Right lobe of liver (tissue), 6 donors: ENCODE data around the gene FARS2. TPM values are rescaled to one million over a fixed set of nuclear protein-coding genes. Genes with fewer than 3 reads are reported as not detected.

Experiments
- ATAC-seq, 4 donors: fragments of 200-7000 bp; cut with Tn5 transposase; one replicate each; pipeline ENCODE4 v1.9.1; 2020; ENCODE audit warnings: mild to moderate bottlenecking in 4 of 4, moderate library complexity in 4 of 4
- DNase-seq, 3 donors: peaks; one replicate each; pipeline ENCODE4 v3.0.0-alpha.2; 2020
- H3K27ac ChIP-seq, 3 donors: fragments of 200-600 bp; one replicate each; pipeline ENCODE4 v1.8.0; 2022
- H3K27me3 ChIP-seq, 2 donors: fragments of 200-600 bp; one replicate each; pipeline ENCODE4 v1.8.0; 2022
- H3K36me3 ChIP-seq, 4 donors: fragments of 200-600 bp; sonication (generic) in 1 of 4; one replicate each; pipeline versions ENCODE4 v1.5.1 to v1.8.0; 2017 to 2022; ENCODE audit warnings: control low read depth in 1 of 4
- H3K4me1 ChIP-seq, 4 donors: fragments of 200-600 bp; sonication (generic) in 1 of 4; one replicate each; pipeline versions ENCODE4 v1.5.1 to v1.8.0; 2017 to 2022; ENCODE audit warnings: control low read depth in 1 of 4
- H3K4me3 ChIP-seq, 3 donors: fragments of 200-600 bp; one replicate each; pipeline ENCODE4 v1.8.0; 2022
- H3K9me3 ChIP-seq, 4 donors: fragments of 200-600 bp; sonication (generic) in 1 of 4; one replicate each; pipeline versions ENCODE4 v1.5.1 to v1.8.0; 2017 to 2022; ENCODE audit warnings: control low read depth in 1 of 4
- CTCF ChIP-seq, 4 donors: fragments of 200-600 bp in 3 of 4; fragments of 450-650 bp in 1 of 4; IDR thresholded peaks; one replicate each; pipeline versions ENCODE4 v1.5.1 to v1.8.0; 2016 to 2022; ENCODE audit warnings: antibody characterized with exemption in 4 of 4, mild to moderate bottlenecking in 2 of 4
- POLR2A ChIP-seq: fragments of 450-650 bp; IDR thresholded peaks from one replicate; pipeline ENCODE4 v1.6.1; 2017; ENCODE audit warnings: antibody characterized with exemption, mild to moderate bottlenecking
- whole genome bisulfite sequencing: methylation state at CpG from one replicate; pipeline ENCODE4 v1.1.6; 2018; ENCODE audit warnings: low coverage, low lambda C conversion rate; ENCODE audit not compliant: insufficient coverage; ENCODE audit errors: missing lambda C conversion rate; 5-methylcytosine and 5-hydroxymethylcytosine counted together
- intact Hi-C, 2 donors: fragments of 100-400 bp; cut with DNase I; formaldehyde crosslinking; loops; one replicate each; pipeline versions ENCODE4 v1.11.2 to v1.14.1; 2022
- total RNA-seq, 6 experiments: library from RNA; depleted of rRNA in 2 of 6; stranded (reverse); fragments of >200 nt in 2 of 6; fragmentation: NEBNext Ultra II Directional in 3 of 6; extraction: Animal tissue kit (Norgen Biotek cat#: 25700) in 3 of 6; gene quantifications; one replicate each; pipeline versions ENCODE4 v1.1.0 to v1.2.4, GENCODE V29; 2016 to 2023
- donor health status: DM: no; HTN: yes; CAD: no.
- donor health status: DM: no; HTN: no; CAD: no.
- donor health status: DM: no; HTN: no; CAD: no.
- donor health status: DM: no; HTN: yes; CAD: no.
- donor health status: DM: no; HTN: yes; CAD: no.

The FARS2 gene
- total RNA-seq, 6 experiments from 2014 or later = 7.2 to 12.9 (median 11.7) TPM

- ATAC-seq (no peak), DNase-seq (no peak)
- Histone ChIP-seq H3K36me3 (no peaks in the 10 kb centered on the region), H3K4me3 (no peak overlapping the region), H3K27ac (no peak overlapping the region), H3K27me3 (no peaks in the 10 kb centered on the region), H3K4me1 (peaks cover 0 to 8% (median 3%) of the 10 kb centered on the region in 4 donors), H3K9me3 (no peaks in the 10 kb centered on the region)
- WGBS = 76% methylated on average over 2 of the region's 2 CpGs
- TF ChIP-seq CTCF (IDR thresholded peaks at IDR 0.05) = no peak
- no peak for TF ChIP-seq POLR2A
- intact Hi-C loops = no loop called here
Measured at GRCh38 chr6:5442319-5442718, 181.0 kb downstream of the FARS2 start.

- Histone ChIP-seq H3K36me3 (no peaks in the 10 kb centered on the region), H3K27me3 (no peaks in the 10 kb centered on the region), H3K4me3 (no peak overlapping the region), H3K9me3 (no peaks in the 10 kb centered on the region), H3K27ac (no peak overlapping the region), H3K4me1 (peaks cover 0 to 8% (median 3%) of the 10 kb centered on the region in 4 donors)
- DNase-seq (no peak), ATAC-seq (no peak)
- intact Hi-C loops = no loop called here
- TF ChIP-seq POLR2A = no peak
- no peak for TF ChIP-seq CTCF (IDR thresholded peaks at IDR 0.05)
- 69% methylated on average over 2 of the region's 2 CpGs for WGBS
Measured at GRCh38 chr6:5442916-5443315, 181.6 kb downstream of the FARS2 start.

GRCh38 chr6:5443491-5443890, 182.2 kb downstream of the FARS2 start:
- 60% methylated on average over 2 of the region's 3 CpGs for WGBS
- no peak for TF ChIP-seq CTCF (IDR thresholded peaks at IDR 0.05)
- no peak for TF ChIP-seq POLR2A
- H3K27ac ChIP-seq = no peak overlapping the region

GRCh38 chr6:5446362-5447075, 185.2 kb downstream of the FARS2 start:
- intact Hi-C loops = no loop called here
- Histone ChIP-seq H3K4me3 (no peak overlapping the region), H3K4me1 (no peaks in the 10 kb centered on the region), H3K27me3 (no peaks in the 10 kb centered on the region), H3K36me3 (no peaks in the 10 kb centered on the region), H3K27ac (no peak overlapping the region), H3K9me3 (no peaks in the 10 kb centered on the region)
- 96% methylated on average over 7 of the region's 7 CpGs for WGBS
- ATAC-seq (no peak), DNase-seq (no peak)
- TF ChIP-seq CTCF (IDR thresholded peaks at IDR 0.05) = no peak

More at GRCh38 chr6:5443491-5443890, 182.2 kb downstream of the FARS2 start:
- Histone ChIP-seq H3K4me1 (peaks cover 0 to 8% (median 3%) of the 10 kb centered on the region in 4 donors), H3K4me3 (no peak overlapping the region), H3K27me3 (no peaks in the 10 kb centered on the region), H3K9me3 (no peaks in the 10 kb centered on the region), H3K36me3 (no peaks in the 10 kb centered on the region)
- ATAC-seq = no peak
- DNase-seq = no peak
- intact Hi-C loops = no loop called here
